HCT116 (cell line): Measurements from ENCODE around the gene C1orf21.

Experiments used
- CTCF ChIP-seq, 3 experiments: fragments of 200-600 bp in 1 of 3; sonication (generic) in 1 of 3; IDR thresholded peaks in 2 of 3; conservative IDR thresholded peaks in 1 of 3; 2 replicates each; pipeline ENCODE4 v1.5.1; 2012 to 2017; ENCODE audit warnings: low read depth in 2 of 3, low read length in 2 of 3, antibody characterized with exemption in 1 of 3, borderline replicate concordance in 1 of 3, control low read depth in 1 of 3, mild to moderate bottlenecking in 1 of 3, mixed read lengths in 1 of 3, mixed run types in 1 of 3, moderate library complexity in 1 of 3; ENCODE audit not compliant: insufficient read depth in 1 of 3
- EZH2phosphoT487 ChIP-seq: fragments of 200-600 bp; IDR thresholded peaks from 2 replicates; pipeline ENCODE4 v1.6.1; 2018; ENCODE audit warnings: antibody characterized with exemption, borderline replicate concordance
- YY1 ChIP-seq: IDR thresholded peaks from 2 replicates; pipeline ENCODE4 v1.6.1; 2011; ENCODE audit warnings: low read length, low read depth, moderate library complexity, mild to moderate bottlenecking; ENCODE audit not compliant: insufficient replicate concordance; ENCODE audit errors: extremely low read depth
- ZFX ChIP-seq: fragments of 450-650 bp; IDR thresholded peaks from 2 replicates; pipeline ENCODE4 v1.6.1; 2017

- TF ChIP-seq YY1: no peak
- no peak for TF ChIP-seq EZH2phosphoT487
- TF ChIP-seq CTCF (IDR thresholded peaks at IDR 0.05 in 2 of 3, conservative IDR thresholded peaks at IDR 0.05 in 1 of 3; ENCODE audit: borderline replicate concordance in 1 of 3, insufficient read depth in 1 of 3, low read depth in 2 of 3, low read length in 2 of 3): no peak
- no peak for TF ChIP-seq ZFX
These were observed 227.8 kb downstream of the C1orf21 start for GRCh38 chr1:184614667-184615066.
